Gastroesophageal sphincter (tissue), 4 donors: Measurements from ENCODE around the gene MTA3. TPM values are rescaled to one million over a fixed set of nuclear protein-coding genes. Genes with fewer than 3 reads are reported as not detected.

Source experiments
- ATAC-seq: fragments of 150-250 bp; one replicate; pipeline ENCODE4 v1.9.1; 2016; ENCODE audit warnings: mild to moderate bottlenecking, moderate library complexity
- H3K27ac ChIP-seq, 4 donors: fragments of 200-600 bp; sonication (generic) in 3 of 4; 1 replicate in 3 of 4; 2 replicates in 1 of 4; pipeline ENCODE4 v1.5.1; 2016 to 2019
- H3K27me3 ChIP-seq: fragments of 200-600 bp; sonication (generic); one replicate; pipeline ENCODE4 v1.5.1; 2019
- H3K36me3 ChIP-seq, 2 donors: fragments of 200-600 bp; sonication (generic); one replicate each; pipeline ENCODE4 v1.5.1; 2019; ENCODE audit warnings: control low read depth in 1 of 2
- H3K4me1 ChIP-seq, 3 donors: fragments of 200-600 bp; sonication (generic); 1 replicate in 2 of 3; 2 replicates in 1 of 3; pipeline ENCODE4 v1.5.1; 2016 to 2019; ENCODE audit warnings: control low read depth in 2 of 3
- H3K4me3 ChIP-seq, 2 donors: fragments of 200-600 bp; sonication (generic); one replicate each; pipeline ENCODE4 v1.5.1; 2019; ENCODE audit warnings: mild to moderate bottlenecking in 1 of 2, moderate library complexity in 1 of 2
- H3K9me3 ChIP-seq, 3 donors: fragments of 200-600 bp; sonication (generic); one replicate each; pipeline ENCODE4 v1.5.1; 2017 to 2019; ENCODE audit warnings: control low read depth in 2 of 3
- CTCF ChIP-seq, 4 experiments: fragments of 200-600 bp in 2 of 4; fragments of 450-650 bp in 2 of 4; sonication (generic) in 1 of 4; IDR thresholded peaks; one replicate each; pipeline ENCODE4 v1.5.1; 2017 to 2019; ENCODE audit warnings: antibody characterized with exemption in 4 of 4, mild to moderate bottlenecking in 2 of 4, moderate library complexity in 2 of 4
- EP300 ChIP-seq: sonication (generic); formaldehyde crosslinking; IDR thresholded peaks from one replicate; pipeline ENCODE4 v1.6.1; 2017; ENCODE audit warnings: antibody characterized with exemption, mild to moderate bottlenecking
- POLR2A ChIP-seq, 2 donors: fragments of 450-650 bp; IDR thresholded peaks; one replicate each; pipeline ENCODE4 v1.6.1; 2017; ENCODE audit warnings: antibody characterized with exemption in 2 of 2, mild to moderate bottlenecking in 2 of 2, moderate library complexity in 1 of 2
- POLR2AphosphoS5 ChIP-seq: sonication (generic); formaldehyde crosslinking; IDR thresholded peaks from one replicate; pipeline ENCODE4 v1.6.1; 2017; ENCODE audit warnings: antibody characterized with exemption
- WGBS, 2 donors: methylation state at CpG; one replicate each; pipeline ENCODE4 v1.1.5; 2018; ENCODE audit warnings: low coverage in 1 of 2; 5-methylcytosine and 5-hydroxymethylcytosine counted together
- total RNA-seq, 4 donors: library from RNA; depleted of rRNA; stranded (reverse); fragments of >200 nt; gene quantifications; one replicate each; pipeline ENCODE4 v1.1.0, GENCODE V29; 2016

The MTA3 gene
- total RNA-seq, 4 donors from 2014 or later = 22.7 to 56.2 (median 29.3) TPM

- Histone ChIP-seq H3K27me3 (no peaks in the 10 kb centered on the region), H3K27ac (no peak overlapping the region), H3K36me3 (peaks cover 0 to 15% of the 10 kb centered on the region in 2 donors), H3K9me3 (no peaks in the 10 kb centered on the region), H3K4me1 (no peaks in the 10 kb centered on the region), H3K4me3 (no peak overlapping the region)
- no peak for ATAC-seq
- 83 to 92% methylated on average over 1 to 2 of the region's 2 CpGs for WGBS, 2 donors
- TF ChIP-seq CTCF (IDR thresholded peaks at IDR 0.05) = no peak
- no peak for TF ChIP-seq EP300
- TF ChIP-seq POLR2AphosphoS5 = no peak
- TF ChIP-seq POLR2A (IDR thresholded peaks at IDR 0.05) = no peak
Observed at GRCh38 chr2:42590176-42590575, 21.7 kb downstream of the MTA3 start.

DNA sequence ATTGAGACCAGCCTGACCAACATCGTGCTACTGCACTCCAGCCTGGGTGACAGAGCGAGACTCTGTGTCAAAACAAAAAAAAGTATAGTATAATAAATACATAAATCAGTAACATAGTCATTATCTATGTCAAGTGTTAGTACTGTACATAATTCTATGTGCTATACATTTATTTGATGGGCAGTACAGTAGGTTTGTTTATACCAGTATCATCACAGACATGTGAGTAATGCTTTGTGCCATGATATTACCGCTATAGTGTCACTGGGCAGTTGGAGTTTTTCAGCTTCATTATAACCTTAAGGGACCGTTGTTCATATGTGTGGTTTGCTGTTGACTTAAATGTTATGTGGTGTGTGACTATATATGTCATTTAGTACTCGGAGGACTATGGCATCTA, 24.9 kb downstream of the MTA3 start:
- no peak overlapping the region for H3K27ac ChIP-seq
- TF ChIP-seq CTCF (IDR thresholded peaks at IDR 0.05) = no peak
- no peak for TF ChIP-seq POLR2A (IDR thresholded peaks at IDR 0.05)
- no peak for TF ChIP-seq EP300
- no peak for TF ChIP-seq POLR2AphosphoS5
- no peaks in the 10 kb centered on the region for H3K9me3 ChIP-seq
- no peaks in the 10 kb centered on the region for H3K4me1 ChIP-seq
- no peak for ATAC-seq
- WGBS, 2 donors = 84 to 100% methylated on average over 2 to 5 of the region's 5 CpGs
- no peaks in the 10 kb centered on the region for H3K27me3 ChIP-seq
- H3K4me3 ChIP-seq = no peak overlapping the region
- H3K36me3 ChIP-seq = peaks cover 0 to 2% of the 10 kb centered on the region in 2 donors

DNA sequence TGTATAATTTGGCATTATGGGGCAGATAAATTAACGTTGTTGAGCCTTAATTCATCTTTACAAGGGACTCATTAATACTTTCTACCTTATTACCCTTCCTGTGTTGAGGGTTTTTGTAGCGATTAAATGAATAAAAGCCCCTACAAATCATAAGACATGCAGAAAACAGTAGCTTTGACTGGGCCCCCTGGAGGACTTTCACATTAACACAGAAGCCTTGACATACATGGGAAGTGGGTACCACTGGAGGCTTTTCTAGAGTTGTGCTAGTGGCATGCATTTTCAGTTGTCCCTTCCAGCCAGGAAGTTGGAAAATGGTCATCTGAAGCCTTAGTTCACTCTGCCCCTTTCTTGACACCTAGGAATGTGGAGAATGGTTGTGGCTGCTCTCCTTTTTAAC, 30.2 kb downstream of the MTA3 start:
- Histone ChIP-seq H3K36me3 (peaks cover 0 to 7% of the 10 kb centered on the region in 2 donors), H3K9me3 (no peaks in the 10 kb centered on the region), H3K4me1 (no peaks in the 10 kb centered on the region), H3K4me3 (no peak overlapping the region), H3K27ac (no peak overlapping the region), H3K27me3 (no peaks in the 10 kb centered on the region)
- TF ChIP-seq CTCF (IDR thresholded peaks at IDR 0.05) (no peak), POLR2A (IDR thresholded peaks at IDR 0.05) (no peak), EP300 (no peak), POLR2AphosphoS5 (no peak)
- ATAC-seq = no peak
- 84% methylated on average over 2 of the region's 2 CpGs; no CpG with 5 or more reads in 1 of the 2 donors for WGBS, 2 donors

- TF ChIP-seq EP300 (no peak), POLR2A (IDR thresholded peaks at IDR 0.05) (no peak), POLR2AphosphoS5 (no peak), CTCF (IDR thresholded peaks at IDR 0.05) (no peak)
- no peaks in the 10 kb centered on the region for H3K9me3 ChIP-seq
- no peak for ATAC-seq
- peaks cover 0 to 7% of the 10 kb centered on the region in 2 donors for H3K36me3 ChIP-seq
- H3K4me3 ChIP-seq = no peak overlapping the region
- no peaks in the 10 kb centered on the region for H3K27me3 ChIP-seq
- H3K4me1 ChIP-seq = no peaks in the 10 kb centered on the region
- no peak overlapping the region for H3K27ac ChIP-seq
- 85 to 90% methylated on average over 1 to 3 of the region's 3 CpGs for WGBS, 2 donors
Observed at GRCh38 chr2:42601076-42601475, 32.6 kb downstream of the MTA3 start.

GRCh38 chr2:42602218-42602875, 33.9 kb downstream of the MTA3 start:
- H3K4me1 ChIP-seq = no peaks in the 10 kb centered on the region
- no peak for ATAC-seq
- 94 to 95% methylated on average over 2 of the region's 2 CpGs for WGBS, 2 donors

More at GRCh38 chr2:42602218-42602875, 33.9 kb downstream of the MTA3 start:
- no peak overlapping the region for H3K4me3 ChIP-seq
- no peak overlapping the region for H3K27ac ChIP-seq
- H3K36me3 ChIP-seq = peaks cover 0 to 7% of the 10 kb centered on the region in 2 donors
- H3K9me3 ChIP-seq = no peaks in the 10 kb centered on the region
- H3K27me3 ChIP-seq = no peaks in the 10 kb centered on the region
- TF ChIP-seq CTCF (IDR thresholded peaks at IDR 0.05) (no peak), EP300 (no peak), POLR2A (IDR thresholded peaks at IDR 0.05) (no peak), POLR2AphosphoS5 (no peak)
